Measurements from ENCODE around the gene RAET1L. TPM values are rescaled to one million over a fixed set of nuclear protein-coding genes. Genes with fewer than 3 reads are reported as not detected.
"Not testable (repeated sequence)": the region's sequence is repeated elsewhere in the genome, so short reads cannot be mapped to it uniquely, and the experiment has no call there.

Gene RAET1L
- total RNA-seq, 1 experiment from 2014 or later, result 1.3 TPM

GRCh38 chr6:150012846-150013784 lies 12.2 kb downstream of the RAET1L start:
- intact Hi-C loops (cut with micrococcal nuclease; ENCODE audit: unreplicated experiment); H3K4me3 Mint-ChIP-seq (ENCODE audit: low read depth, unreplicated experiment); H3K36me3 Mint-ChIP-seq (ENCODE audit: insufficient read depth, unreplicated experiment); H3K9me3 Mint-ChIP-seq (ENCODE audit: low read depth, unreplicated experiment); DNase-seq; BruUV-seq (replicated peaks); H3K27ac Mint-ChIP-seq (ENCODE audit: unreplicated experiment); CTCF ChIA-PET: not testable (repeated sequence)
- Mint-ChIP-seq H3K27me3 (ENCODE audit: unreplicated experiment) (peaks cover 64% of the 10 kb centered on the region), H3K4me1 (ENCODE audit: low read depth, unreplicated experiment) (peaks cover 10% of the 10 kb centered on the region)

GRCh38 chr6:150008588-150008987 lies 16.7 kb downstream of the RAET1L start:
- intact Hi-C loops (cut with micrococcal nuclease; ENCODE audit: unreplicated experiment), result no loop called here
- peaks cover 26% of the 10 kb centered on the region for H3K27me3 Mint-ChIP-seq (ENCODE audit: unreplicated experiment)
- peaks cover 21% of the 10 kb centered on the region for H3K36me3 Mint-ChIP-seq (ENCODE audit: insufficient read depth, unreplicated experiment)
- H3K27ac Mint-ChIP-seq (ENCODE audit: unreplicated experiment), result peak overlapping the region; percentile 16
- H3K4me1 Mint-ChIP-seq (ENCODE audit: low read depth, unreplicated experiment), result peaks cover 7% of the 10 kb centered on the region
- H3K9me3 Mint-ChIP-seq (ENCODE audit: low read depth, unreplicated experiment), result no peaks in the 10 kb centered on the region
- peak; percentile 74 for DNase-seq
- BruUV-seq (replicated peaks), result no TSS peak
- CTCF ChIA-PET, result no interaction called here
- no peak overlapping the region for H3K4me3 Mint-ChIP-seq (ENCODE audit: low read depth, unreplicated experiment)
- no peak for TF ChIP-seq CTCF (IDR thresholded peaks at IDR 0.05; ENCODE audit: unreplicated experiment)

- DNase-seq, result peak; percentile 37
- Mint-ChIP-seq H3K9me3 (ENCODE audit: low read depth, unreplicated experiment) (no peaks in the 10 kb centered on the region), H3K4me1 (ENCODE audit: low read depth, unreplicated experiment) (peaks cover 7% of the 10 kb centered on the region), H3K4me3 (ENCODE audit: low read depth, unreplicated experiment) (no peak overlapping the region), H3K27ac (ENCODE audit: unreplicated experiment) (no peak overlapping the region), H3K36me3 (ENCODE audit: insufficient read depth, unreplicated experiment) (peaks cover 21% of the 10 kb centered on the region), H3K27me3 (ENCODE audit: unreplicated experiment) (peaks cover 16% of the 10 kb centered on the region)
- TF ChIP-seq CTCF (IDR thresholded peaks at IDR 0.05; ENCODE audit: unreplicated experiment), result no peak
- CTCF ChIA-PET, result interaction anchor here (0.5 to 0.9 kb wide), 5 partner anchors 10 to 959 kb away, joined by 3 to 5 read pairs (median 3); no protein-coding TSS in a partner anchor
- intact Hi-C loops (cut with micrococcal nuclease; ENCODE audit: unreplicated experiment), result no loop called here
- BruUV-seq (replicated peaks), result no TSS peak
Measured at GRCh38 chr6:150006961-150007464, 18.3 kb downstream of the RAET1L start.

- H3K4me3 Mint-ChIP-seq (ENCODE audit: low read depth, unreplicated experiment), result peak overlapping the region; percentile 84
- no TSS peak for BruUV-seq (replicated peaks)
- peaks cover 7% of the 10 kb centered on the region for H3K4me1 Mint-ChIP-seq (ENCODE audit: low read depth, unreplicated experiment)
- no peak for TF ChIP-seq CTCF (IDR thresholded peaks at IDR 0.05; ENCODE audit: unreplicated experiment)
- intact Hi-C loops (cut with micrococcal nuclease; ENCODE audit: unreplicated experiment), result no loop called here
- H3K27me3 Mint-ChIP-seq (ENCODE audit: unreplicated experiment), result peaks cover 16% of the 10 kb centered on the region
- H3K36me3 Mint-ChIP-seq (ENCODE audit: insufficient read depth, unreplicated experiment), result peaks cover 21% of the 10 kb centered on the region
- no peaks in the 10 kb centered on the region for H3K9me3 Mint-ChIP-seq (ENCODE audit: low read depth, unreplicated experiment)
- no peak for DNase-seq
- peak overlapping the region; percentile 69 for H3K27ac Mint-ChIP-seq (ENCODE audit: unreplicated experiment)
- CTCF ChIA-PET, result no interaction called here
Measured at GRCh38 chr6:150005761-150006651, 19.3 kb downstream of the RAET1L start.

All from Calu3 (cell line).